GM19240 (cell line): ENCODE results near the gene NR3C1.
"Not testable (repeated sequence)": the region's sequence is repeated elsewhere in the genome, so short reads cannot be mapped to it uniquely, and the experiment has no call there.

Experiments
- DNase-seq: peaks from one replicate; pipeline ENCODE4 v3.0.0; 2011; ENCODE audit warnings: low spot score; ENCODE audit not compliant: insufficient read length

NR3C1 gene

DNA sequence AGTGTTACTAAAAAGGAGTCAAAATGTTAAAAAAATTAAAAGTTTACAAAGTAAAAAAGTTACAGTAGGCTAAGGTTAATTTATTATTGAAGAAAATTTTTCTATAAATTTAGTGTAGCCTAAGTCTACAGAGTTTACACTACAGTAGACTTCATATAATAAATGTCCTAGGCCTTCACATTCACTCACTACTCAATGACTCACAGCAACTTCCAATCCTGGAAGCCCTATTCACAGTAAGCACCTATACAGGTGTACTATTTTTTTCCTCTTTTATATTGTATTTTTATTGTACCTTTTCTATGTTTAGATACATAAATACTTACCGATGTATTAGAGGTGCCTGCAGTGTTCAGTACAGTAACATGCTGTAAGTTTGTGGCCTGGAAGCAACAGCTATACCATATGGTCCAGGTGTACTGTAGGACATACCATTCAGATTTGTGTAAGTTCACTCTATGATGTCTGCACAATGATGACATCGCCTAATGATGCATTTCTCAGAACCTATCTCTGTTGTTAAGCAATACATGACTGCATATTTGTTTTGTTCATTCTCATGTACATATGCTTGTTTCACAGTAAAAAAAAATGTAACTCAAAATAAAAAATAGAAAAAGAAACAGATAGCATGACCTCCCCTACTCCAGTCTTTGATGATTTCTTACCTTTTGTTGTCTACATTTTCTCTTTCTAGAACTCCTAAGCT is 64.7 kb downstream of the NR3C1 start:
- no peak for DNase-seq

DNA sequence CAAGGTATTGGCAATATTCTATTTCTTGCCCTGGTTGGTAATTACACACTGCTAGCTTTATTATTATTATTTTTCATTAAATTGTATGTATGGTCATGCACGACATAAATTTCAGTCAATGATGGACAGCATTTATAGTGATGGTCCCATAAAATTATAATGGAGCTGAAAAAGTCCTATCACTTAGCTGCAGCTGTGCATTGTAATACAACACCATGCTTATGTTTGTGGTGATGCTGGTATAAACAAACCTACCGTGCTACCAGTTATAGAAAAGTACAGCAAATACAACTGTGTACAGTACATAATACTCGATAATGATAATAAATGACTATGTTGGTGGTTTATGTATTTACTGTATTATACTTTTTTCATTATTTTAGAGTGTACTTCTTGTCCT is 65.5 kb downstream of the NR3C1 start:
- no peak for DNase-seq

DNA sequence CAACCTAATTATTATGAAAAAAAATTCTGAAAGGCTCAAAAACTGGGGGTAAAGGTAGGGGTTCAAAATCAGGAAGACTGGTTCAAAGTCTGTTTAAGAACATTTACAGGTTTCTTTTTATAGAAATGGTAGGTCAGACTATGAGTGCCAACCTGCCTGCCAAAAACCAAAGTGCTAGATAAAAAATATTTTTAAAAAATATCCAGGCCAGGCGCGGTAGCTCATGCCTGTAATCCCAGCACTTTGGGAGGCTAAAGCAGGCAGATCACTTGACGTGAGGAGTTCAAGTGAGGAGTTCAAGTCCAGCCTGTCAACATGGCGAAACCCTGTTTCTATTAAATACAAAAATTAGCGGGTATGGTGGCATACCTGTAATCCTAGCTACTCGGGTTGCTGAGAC is 67.0 kb downstream of the NR3C1 start:
- no peak for DNase-seq

DNA sequence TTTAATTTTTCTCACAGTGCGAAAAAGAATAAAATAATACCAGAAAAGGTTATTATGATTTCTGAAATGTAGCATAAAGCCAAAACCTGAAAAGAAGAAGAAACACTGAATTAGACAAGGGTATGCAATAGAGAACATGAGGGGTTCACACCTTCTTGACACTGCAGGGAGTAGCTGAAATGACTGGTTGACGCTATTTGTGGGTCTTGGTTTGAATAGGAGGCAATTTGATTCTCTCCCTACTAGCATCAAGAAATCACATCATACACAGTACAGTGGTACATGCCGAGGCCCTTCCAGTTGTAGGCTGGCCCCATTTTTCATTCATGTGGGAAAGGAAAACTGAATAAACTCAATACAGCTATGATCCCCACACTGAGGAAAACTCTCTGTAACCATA is 68.6 kb downstream of the NR3C1 start:
- DNase-seq = no peak

DNA sequence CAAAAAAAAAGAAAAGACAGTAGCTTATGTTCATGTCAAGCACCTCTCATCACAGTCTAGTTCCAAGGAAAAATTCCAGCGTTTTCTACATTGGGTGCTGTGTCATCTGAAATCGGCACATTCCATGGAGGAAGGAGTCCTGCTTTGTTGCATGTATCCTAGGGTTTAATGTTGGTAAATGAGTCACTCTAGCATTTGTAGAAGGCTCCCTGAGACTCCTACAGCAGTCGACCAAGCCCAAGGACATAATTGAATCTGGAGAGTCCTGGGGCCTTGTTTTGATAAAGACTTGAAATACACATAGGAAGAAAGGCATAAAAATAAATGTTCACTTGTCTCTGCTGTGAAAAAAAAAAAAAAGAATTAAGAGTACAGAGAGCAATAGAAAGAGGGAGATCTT is 69.1 kb downstream of the NR3C1 start:
- DNase-seq = not testable (repeated sequence)

DNA sequence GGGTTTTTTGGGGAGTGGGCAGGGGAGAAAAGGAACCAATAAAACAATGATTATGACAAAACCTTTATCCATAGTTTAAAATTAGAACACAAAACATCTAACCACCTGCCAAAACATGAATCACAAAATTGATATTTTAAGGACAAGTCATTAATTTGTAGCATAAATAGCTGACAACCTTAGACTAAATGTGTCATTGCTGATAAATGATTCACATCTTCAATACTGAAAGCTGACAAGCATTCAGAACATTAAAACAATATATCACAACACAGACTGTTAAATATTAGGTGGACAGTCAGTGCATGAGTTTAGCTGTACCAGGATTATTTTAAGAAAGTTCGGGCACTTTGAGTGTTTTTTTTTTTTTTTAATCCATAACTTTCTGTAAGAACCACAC is 71.5 kb downstream of the NR3C1 start:
- DNase-seq = no peak

DNA sequence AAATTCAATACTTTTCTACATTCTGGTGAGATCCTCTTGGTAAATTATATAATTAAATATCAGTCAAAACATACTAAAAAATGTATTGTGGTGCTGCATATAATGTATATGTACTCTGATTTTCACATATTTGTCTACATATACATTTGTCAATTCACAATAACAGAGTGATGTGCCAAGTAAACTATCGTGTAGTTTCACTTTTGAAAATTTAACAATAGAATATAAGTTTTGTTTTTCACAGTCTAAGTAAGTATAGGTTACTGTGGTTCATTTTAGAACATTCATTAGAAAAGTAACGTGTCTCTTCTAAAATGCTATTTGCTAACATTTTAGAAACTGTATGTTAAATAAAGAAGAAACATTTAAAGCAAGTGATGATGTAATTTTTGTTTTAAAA is 73.6 kb downstream of the NR3C1 start:
- no peak for DNase-seq

DNA sequence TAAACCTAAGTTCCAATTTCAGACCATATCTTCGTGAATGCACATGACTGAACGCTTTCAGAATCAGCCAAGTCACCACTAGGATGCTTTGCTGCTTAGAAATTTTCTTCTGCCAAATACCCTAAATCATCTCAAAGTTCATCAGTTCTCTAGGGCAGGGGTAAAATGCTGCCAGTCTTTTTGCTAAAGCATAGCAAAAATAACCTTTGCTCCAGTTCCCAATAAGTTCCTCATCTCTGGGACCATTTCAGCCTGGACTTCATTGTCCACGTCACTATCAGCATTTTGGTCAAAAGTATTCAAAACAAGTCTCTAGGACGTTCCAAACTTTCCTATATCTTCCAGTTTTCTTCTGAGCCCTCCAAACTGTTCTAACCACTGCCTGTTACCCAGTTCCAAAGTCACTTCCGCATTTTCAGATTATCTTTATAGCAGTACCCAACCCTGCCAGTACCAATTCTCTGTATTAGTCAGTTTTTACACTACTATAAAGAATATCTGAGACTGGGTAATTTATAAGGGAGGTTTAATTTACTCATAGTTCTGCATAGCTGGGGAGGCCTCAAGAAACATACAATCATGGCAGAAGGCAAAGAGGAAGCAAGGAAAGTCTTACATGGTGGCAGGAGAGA is 74.8 kb downstream of the NR3C1 start:
- no peak for DNase-seq

DNA sequence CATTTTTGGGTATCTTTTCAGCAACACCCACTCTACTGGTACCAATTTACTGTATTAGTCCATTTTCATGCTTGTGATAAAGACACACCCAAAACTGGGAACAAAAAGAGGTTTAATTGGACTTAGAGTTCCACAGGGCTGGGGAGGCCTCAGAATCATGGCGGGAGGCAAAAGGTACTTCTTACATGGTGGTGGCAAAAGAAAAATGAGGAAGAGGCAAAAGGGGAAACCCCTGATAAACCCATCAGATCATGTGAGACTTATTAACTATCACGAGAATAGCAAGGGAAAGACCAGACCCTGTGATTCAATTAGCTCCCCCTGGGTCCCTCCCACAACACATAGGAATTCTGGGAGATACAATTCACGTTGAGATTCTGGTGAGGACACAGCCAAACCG is 78.4 kb downstream of the NR3C1 start:
- not testable (repeated sequence) for DNase-seq

DNA sequence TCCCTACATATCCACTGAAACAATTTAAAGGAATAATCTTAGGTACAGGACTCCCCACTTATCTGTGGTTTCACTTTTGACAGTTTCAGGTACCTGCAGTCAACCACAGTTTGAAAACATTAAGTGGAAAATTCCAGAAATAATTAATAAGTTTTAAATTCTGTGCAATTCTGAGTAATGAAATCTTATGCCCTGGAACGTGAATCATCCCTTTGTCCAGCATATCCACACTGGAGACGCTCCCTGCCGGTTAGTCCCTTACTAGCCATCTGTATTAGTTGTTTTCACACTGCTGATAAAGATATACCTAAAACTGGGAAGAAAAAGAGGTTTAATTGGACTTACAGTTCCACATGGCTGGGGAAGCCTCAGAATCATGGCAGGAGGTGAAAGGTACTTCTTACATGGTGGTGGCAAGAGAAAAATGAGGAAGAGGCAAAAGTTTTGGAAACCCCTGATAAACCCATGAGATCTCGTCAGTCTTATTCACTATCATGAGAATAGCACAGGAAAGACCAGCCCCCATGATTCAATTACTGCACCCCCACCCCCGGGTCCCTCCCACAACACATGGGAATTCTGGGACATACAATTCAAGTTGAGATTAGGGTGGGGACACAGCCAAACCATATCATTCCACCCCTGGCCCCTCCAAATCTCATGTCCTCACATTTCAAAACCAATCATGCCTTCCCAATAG is 80.4 kb downstream of the NR3C1 start:
- not testable (repeated sequence) for DNase-seq

DNA sequence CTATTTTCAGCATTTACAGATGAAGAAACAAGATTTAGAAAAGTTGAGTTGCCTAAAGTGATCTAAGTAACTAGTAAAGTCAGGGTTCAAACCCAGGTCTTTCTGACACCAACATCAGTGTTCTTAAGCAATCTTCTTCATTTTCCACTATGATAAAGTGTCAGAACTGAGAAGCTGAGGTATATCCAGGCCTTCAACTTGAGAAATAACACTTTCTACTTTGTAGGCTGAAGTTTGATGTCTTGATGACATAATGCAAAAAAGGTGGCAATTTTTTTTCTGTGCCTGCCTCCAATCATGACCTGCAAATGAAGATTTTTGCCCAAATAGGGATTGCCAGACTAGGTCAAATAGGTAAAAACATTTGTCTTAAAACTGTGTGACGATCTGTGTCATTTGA is 81.3 kb downstream of the NR3C1 start:
- no peak for DNase-seq

DNA sequence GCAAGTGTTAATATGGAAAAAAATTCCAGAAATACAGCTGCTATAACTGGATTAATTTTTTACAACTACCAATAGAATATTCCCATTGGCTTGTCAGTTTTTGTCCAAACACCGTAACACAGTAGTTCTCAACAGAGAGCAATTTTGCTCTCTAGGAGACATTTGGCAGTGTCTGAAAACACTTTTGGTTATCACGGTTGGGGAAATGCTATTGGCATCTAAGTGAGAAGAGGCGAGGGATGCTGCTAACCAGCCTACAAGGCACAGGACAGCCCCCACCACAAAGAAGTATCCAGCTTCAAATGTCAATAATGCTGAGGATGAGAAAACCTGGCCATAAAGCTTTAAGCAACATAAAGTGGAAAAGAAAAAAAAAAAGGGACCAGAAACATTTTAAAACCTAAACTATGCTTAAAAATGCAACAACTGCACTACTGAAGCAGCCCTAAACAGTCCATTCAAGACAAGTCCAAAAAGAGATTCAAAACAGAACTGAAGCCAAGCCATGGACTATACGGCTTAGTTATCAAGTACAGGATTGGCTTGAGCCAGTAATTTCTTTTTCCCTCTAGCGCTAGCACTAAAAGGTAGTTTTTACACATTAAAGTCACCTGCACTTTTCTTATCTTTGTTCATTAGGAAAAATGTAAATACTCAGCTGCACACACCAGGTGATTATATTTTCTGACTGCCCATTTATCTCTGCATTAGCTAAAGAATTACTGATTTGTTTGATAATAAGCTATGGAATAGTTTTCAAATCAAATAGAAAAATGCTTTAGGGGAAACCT is 83.9 kb downstream of the NR3C1 start:
- DNase-seq = no peak

DNA sequence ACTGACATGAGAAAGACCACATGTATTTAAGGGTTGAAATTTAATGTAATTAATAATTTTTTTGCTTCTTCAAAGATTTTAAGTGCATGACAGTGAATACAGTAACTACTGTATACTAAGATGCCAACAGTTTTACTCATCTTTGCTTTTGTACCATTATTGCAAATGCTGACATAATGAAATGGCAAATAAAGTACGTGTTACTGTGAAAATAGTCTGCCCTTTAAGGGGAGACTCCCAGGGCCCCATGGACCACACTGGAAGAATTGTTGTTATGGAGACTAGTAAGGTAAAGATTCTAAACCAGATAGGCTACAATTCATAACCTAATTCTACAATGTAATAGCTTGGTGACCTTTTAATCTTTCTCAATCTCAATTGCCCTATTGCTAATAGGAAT is 84.7 kb downstream of the NR3C1 start:
- DNase-seq = no peak

DNA sequence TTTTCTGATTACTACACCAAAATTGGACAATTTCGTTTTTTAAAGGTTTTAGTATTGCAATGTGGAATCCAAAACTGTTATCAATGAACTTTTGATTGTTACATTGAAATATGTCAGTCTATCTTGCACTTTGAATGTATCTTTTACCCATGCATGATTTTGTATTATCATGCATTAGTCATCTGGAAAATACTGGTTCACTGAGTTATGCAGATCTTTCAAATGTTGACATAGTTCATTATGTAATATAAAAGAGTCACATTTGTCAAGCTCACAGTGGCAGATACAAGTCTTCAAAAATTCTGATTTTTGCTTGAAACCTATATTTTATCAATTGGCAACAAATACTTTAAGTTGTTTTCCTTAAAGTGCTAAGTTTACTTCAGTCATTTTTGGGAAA is 85.2 kb downstream of the NR3C1 start:
- DNase-seq = no peak

DNA sequence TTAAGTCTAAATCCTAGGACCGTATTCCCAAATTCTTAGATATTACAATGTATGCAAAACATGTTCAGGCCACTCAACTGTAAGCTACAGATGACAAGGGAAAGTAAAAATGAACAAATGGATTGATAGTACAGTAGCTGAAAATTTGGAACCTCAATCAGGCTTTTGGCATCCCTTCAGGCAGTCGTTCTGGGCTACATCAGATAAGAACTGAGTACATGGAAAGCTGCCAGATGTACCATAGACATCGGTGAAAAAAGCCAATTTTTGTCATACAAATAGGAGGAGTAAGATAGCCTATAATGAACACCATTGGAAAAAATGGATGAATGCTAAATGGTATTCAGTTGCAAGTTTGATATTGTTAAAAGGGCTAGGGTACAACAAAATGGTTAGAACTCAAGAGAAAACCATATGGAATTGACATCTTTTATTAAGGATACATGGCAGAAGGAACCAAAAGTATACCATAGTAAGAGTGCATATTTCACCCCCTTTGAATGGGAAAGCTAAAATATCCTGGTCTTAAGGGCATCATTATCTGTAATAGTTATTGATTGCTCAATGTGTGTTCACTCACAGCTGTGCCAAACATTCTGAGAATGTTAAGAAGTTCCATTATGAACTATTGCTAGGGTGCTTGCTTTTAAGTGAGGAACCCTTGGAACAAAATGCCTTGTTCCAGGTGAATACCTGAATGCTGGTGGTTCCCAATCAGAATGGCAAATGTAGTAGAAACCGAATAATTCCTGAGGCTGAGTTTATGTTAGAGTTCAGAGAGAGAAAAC is 86.4 kb downstream of the NR3C1 start:
- no peak for DNase-seq

DNA sequence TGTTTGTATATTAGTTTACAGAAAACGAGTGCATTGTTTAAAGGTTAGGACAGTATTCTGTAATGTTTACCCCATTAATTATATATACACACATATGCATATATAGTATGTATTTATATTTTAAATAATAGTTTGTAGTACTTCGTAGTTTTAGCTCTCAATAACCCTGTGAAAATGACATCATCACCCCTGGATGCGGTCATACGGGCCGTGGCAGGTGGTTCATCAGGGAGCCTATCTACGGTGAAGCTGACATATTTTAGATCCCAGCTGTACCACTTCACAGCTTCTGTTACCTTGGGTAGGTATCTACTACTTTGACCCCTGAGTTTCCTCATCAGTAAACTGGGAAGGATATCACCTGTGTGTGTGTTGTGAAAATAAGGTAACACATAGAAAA is 87.1 kb downstream of the NR3C1 start:
- no peak for DNase-seq

DNA sequence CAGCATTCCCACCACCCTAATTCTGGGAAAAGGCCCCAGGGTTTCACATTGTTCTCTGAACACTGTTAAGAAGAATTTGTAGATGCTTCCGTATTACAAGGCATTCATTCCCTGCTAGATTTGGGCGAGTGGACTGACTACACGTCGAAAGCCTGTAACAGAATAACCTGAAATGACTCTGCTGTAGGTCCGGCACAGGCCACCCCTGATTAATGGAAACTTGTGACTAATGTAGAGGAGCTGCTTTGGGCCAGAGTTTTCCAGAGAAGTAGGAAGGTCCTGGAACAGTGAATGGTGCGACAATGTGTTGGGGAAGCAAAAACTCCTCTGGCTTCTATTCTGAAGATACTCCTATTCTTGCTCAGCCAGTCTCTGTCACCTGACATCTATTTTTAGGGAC is 87.6 kb downstream of the NR3C1 start:
- DNase-seq = no peak

DNA sequence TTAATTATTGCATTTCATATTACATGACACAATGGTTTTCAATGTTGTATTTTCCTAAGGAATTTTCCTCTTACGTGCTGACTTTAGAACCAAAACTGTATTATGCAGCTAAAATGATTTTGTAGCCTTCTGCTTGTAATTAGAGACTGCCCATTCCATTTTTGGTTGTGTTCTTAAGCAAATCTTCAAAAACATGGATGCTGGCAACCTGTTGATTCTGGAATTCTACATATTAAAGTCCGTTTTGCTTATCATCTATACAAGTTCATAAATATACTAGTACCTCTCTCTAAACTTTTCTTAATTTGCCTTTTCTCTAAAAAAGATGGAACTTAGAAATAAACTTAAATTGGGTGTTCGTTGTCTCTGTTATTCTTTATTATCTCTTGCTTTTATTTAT is 88.3 kb downstream of the NR3C1 start:
- DNase-seq = no peak

DNA sequence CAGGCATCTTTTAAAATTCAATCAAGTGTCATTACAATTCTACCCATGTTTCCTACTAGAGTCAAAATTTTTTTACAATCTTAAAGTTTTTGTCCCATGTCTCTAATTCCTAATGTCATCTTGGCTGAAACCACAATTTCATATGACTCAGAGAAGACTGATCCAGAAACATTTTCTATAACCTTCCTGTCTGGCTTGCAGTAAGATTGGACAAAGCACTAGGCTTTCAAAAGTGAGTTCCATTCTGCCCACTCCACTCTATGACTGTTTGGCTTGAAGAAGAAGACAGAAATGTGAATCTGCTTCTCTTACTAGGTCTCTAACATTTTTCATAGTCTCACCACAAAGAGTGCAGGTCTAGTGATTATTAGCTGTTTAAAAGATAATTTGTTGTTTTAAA is 88.8 kb downstream of the NR3C1 start:
- no peak for DNase-seq

DNA sequence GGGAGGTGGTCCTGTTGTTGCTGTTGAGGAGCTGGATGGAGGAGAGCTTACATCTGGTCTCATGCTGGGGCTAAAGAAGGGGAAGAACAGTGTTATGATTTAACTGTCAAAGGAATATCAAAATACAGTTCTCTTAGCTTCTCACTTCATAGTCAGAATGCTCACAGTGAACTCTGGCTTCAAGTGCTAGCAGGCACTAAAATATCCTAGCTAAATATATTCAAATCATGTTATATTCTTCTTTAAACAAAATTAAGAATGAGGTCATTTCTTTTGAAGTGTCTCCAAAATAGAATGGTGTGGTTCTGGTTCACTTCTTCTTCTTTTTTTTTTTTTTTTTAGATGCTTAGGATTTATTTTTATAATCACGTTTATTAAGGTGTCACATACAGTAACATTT is 89.4 kb downstream of the NR3C1 start:
- no peak for DNase-seq

DNA sequence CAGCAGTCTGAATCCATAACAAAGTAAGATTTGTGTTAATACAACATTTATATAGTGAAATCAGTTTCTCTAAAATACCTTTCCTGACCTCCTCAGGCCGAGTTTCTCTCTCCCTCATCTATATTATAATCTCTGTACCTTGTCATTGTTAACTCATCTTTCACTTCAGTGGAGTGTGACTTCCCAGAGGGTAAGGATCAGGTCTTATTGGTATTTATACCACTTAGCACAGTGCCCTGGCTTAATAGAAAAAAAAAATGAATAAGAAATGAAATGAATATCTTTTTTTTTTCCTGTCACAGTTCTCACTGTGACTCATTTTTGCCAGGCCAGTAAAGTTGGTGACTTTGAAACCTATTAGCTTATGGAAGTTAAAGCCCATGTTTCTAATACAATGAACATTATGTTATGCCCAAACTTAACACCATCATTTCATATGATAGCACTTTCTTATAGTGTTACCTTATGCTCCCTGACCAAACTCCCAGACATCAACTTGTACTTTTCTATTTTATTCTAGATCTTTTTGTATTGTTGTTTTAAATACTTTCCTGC is 90.1 kb downstream of the NR3C1 start:
- no peak for DNase-seq
